CD4-positive, CD25-positive, alpha-beta regulatory T cell (primary cell): Measurements from ENCODE around the gene BRMS1. TPM values are rescaled to one million over a fixed set of nuclear protein-coding genes. Genes with fewer than 3 reads are reported as not detected.
A peak's percentile ranks its signal among the peaks of the same experiment; 100 is the strongest.
"Not testable (repeated sequence)": the region's sequence is repeated elsewhere in the genome, so short reads cannot be mapped to it uniquely, and the experiment has no call there.

Experiments used
- ATAC-seq, 2 donors: fragments of 150-1000 bp; cut with Tn5 transposase; one replicate each; pipeline ENCODE4 v1.10.0; 2021; ENCODE audit warnings: low read depth in 2 of 2, moderate number of reproducible peaks in 2 of 2, moderate library complexity in 1 of 2
- DNase-seq, 3 donors: peaks; one replicate each; pipeline versions ENCODE4 v3.0.0 to v3.0.0-alpha.2; 2012 to 2022; ENCODE audit warnings: mixed read lengths in 1 of 3
- H3K27ac ChIP-seq: one replicate; pipeline ENCODE4 v1.7.0; 2013; ENCODE audit warnings: mild to moderate bottlenecking, low read length; ENCODE audit not compliant: insufficient read depth, poor library complexity, severe bottlenecking
- H3K27me3 ChIP-seq: one replicate; pipeline ENCODE4 v1.7.0; 2013; ENCODE audit warnings: low read length; ENCODE audit not compliant: control insufficient read depth, insufficient read depth
- H3K36me3 ChIP-seq: one replicate; pipeline ENCODE4 v1.7.0; 2013; ENCODE audit warnings: mild to moderate bottlenecking, low read length, moderate library complexity; ENCODE audit not compliant: control insufficient read depth, insufficient read depth
- H3K4me1 ChIP-seq: 2 replicates; pipeline ENCODE4 v1.7.0; 2013; ENCODE audit warnings: mild to moderate bottlenecking, low read length; ENCODE audit not compliant: insufficient read depth, control insufficient read depth, poor library complexity, severe bottlenecking
- H3K4me3 ChIP-seq: one replicate; pipeline ENCODE4 v1.7.0; 2013; ENCODE audit warnings: low read depth, mild to moderate bottlenecking, low read length, moderate library complexity
- H3K9me3 ChIP-seq, 2 experiments: 1 replicate in 1 of 2; 2 replicates in 1 of 2; pipeline ENCODE4 v1.7.0; 2013; ENCODE audit warnings: low read length in 2 of 2, mild to moderate bottlenecking in 1 of 2, moderate library complexity in 1 of 2; ENCODE audit not compliant: control insufficient read depth in 2 of 2
- H3K27ac Mint-ChIP-seq, 3 donors: one replicate each; pipeline ENCODE4 v1.8.0; 2020 to 2022; ENCODE audit warnings: mild to moderate bottlenecking in 3 of 3, mixed read lengths in 3 of 3, moderate library complexity in 2 of 3
- H3K27me3 Mint-ChIP-seq: one replicate; pipeline ENCODE4 v1.8.0; 2022; ENCODE audit warnings: mild to moderate bottlenecking, mixed read lengths
- H3K36me3 Mint-ChIP-seq: one replicate; pipeline ENCODE4 v1.8.0; 2020; ENCODE audit warnings: mixed read lengths
- H3K4me1 Mint-ChIP-seq, 4 donors: one replicate each; pipeline ENCODE4 v1.8.0; 2020 to 2022; ENCODE audit warnings: mixed read lengths in 4 of 4, mild to moderate bottlenecking in 1 of 4
- H3K4me3 Mint-ChIP-seq, 4 donors: one replicate each; pipeline ENCODE4 v1.8.0; 2020 to 2022; ENCODE audit warnings: mild to moderate bottlenecking in 4 of 4, mixed read lengths in 4 of 4, moderate library complexity in 3 of 4
- H3K9me3 Mint-ChIP-seq, 7 donors: one replicate each; pipeline ENCODE4 v1.8.0; 2020 to 2022; ENCODE audit warnings: mixed read lengths in 7 of 7, mild to moderate bottlenecking in 3 of 7, moderate library complexity in 2 of 7
- polyA plus RNA-seq, 4 donors: library from polyadenylated mRNA; unstranded; fragments of 300-500 nt; fragmentation: Illumina TruSeq; gene quantifications; one replicate each; pipeline ENCODE4 v1.2.3, GENCODE V29; 2021
- total RNA-seq: library from RNA; stranded (reverse); gene quantifications from one replicate; pipeline ENCODE4 v1.2.3, GENCODE V29; 2022

The BRMS1 gene
- total and polyA plus RNA-seq, 5 donors from 2014 or later: 53.4 to 90.4 (median 76.1) TPM

DNA sequence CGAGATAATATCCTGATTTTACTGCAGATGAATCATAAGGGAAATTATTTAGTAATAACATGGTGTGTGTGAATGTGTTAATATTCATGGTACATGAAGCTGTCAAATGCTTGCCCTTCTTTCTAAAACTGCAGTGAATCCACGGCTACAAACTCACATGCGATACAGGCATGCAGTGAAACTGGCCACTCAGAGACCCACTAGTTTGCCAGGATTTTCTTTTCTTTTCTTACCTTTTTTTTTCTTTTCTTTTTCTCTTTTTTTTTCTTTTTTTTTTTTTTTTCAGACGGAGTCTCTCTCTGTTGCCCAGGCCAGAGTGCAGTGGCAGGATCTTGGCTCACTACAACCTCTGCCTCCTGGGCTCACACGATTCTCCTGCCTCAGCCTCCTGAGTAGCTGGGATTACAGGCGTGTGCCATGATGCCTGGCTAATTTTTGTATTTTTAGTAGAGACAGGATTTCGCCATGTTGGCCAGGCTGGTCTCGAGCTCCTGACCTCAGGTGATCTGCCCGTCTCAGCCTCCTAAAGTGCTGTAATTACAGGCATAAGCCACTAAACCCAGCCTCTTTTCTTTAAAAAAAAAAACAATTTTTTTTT, 28.9 kb upstream of the BRMS1 start:
- Mint-ChIP-seq H3K4me3 (peak overlapping the region; percentile 5 to 53 (median 22)), H3K4me1 (peaks cover 4 to 19% (median 12%) of the 10 kb centered on the region in 4 donors), H3K27me3 (peaks cover 19% of the 10 kb centered on the region)
- H3K4me3 ChIP-seq, H3K9me3 Mint-ChIP-seq, H3K27ac ChIP-seq, DNase-seq, H3K27me3 ChIP-seq, ATAC-seq, H3K36me3 Mint-ChIP-seq, H3K36me3 ChIP-seq, H3K27ac Mint-ChIP-seq, H3K9me3 ChIP-seq: not testable (repeated sequence)
- H3K4me1 ChIP-seq: peaks cover 19% of the 10 kb centered on the region

DNA sequence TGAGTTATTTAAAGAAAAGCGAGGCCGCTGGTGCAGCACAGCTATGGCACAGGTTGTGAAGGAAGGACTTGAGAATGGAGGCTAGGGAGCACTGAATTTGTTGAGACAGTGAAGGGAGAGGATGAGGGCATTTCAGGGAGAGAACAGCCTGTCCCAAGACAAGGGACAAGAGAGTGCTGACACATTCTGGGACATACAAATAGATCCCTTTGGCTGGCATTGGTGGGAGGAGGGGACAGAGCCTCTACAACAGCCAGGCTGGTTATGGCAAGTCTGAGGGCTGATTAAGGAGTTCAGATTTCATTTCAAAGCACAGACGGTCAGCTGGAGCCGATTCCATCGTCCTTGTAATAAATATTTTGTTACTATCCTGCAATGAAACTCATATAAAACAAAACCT, 28.4 kb upstream of the BRMS1 start:
- H3K27me3 ChIP-seq: no peaks in the 10 kb centered on the region
- H3K9me3 Mint-ChIP-seq: no peaks in the 10 kb centered on the region
- DNase-seq: no peak
- H3K27ac Mint-ChIP-seq: peak overlapping the region in 1 of 3 donors; percentile 76
- peaks cover 4 to 19% (median 12%) of the 10 kb centered on the region in 4 donors for H3K4me1 Mint-ChIP-seq
- no peaks in the 10 kb centered on the region for H3K9me3 ChIP-seq
- H3K36me3 Mint-ChIP-seq: no peaks in the 10 kb centered on the region
- peaks cover 19% of the 10 kb centered on the region for H3K27me3 Mint-ChIP-seq
- H3K4me3 Mint-ChIP-seq: peak overlapping the region; percentile 5 to 28 (median 12)
- no peak overlapping the region for H3K27ac ChIP-seq
- ATAC-seq: no peak
- H3K4me3 ChIP-seq: no peak overlapping the region
- no peaks in the 10 kb centered on the region for H3K36me3 ChIP-seq
- H3K4me1 ChIP-seq: peaks cover 19% of the 10 kb centered on the region

DNA sequence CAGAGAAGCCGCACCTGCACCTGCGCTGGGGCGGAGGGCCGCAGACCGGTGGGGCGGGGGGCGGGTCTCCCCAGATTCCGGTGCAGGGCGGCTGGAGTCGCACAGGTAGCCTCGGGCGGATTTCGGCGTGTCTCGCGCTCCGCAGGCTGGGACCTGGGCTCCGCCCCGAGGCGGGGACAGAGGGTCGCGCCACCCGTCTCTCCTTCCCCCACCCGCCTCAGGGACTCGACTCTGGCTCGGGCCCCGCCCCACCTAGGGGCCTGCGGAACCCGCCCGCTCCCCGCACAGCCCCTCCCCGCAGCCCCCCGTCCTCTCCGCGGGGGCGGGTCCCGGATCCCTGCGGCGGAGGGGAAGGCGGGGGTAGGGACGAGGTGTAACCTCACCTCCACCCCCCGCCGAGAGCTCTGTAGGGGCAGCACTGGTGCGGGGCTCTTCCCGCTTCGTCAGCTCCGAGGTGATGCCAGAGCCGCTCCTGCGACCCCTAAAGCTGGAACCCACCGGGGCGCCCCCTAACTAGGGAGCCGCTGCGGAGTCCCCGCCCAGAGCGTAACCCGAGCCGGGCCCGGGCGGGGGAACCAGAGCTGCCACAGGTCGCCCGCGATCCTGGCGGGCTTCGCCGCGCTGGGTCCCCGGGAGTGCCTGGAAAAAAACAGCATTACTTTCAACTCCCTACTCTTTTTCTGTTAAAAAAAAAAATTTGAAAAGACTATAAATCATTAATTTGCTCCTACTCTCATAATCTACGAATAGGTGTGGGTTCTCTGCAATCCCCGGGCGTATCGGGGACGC, 26.9 kb upstream of the BRMS1 start, which contains the start of gene SLC29A2:
SLC29A2 (minus strand) TSS at position 134 of the 789 bp plus-strand sequence. CDS start 169 bp downstream, outside the sequence.
- Mint-ChIP-seq H3K36me3 (no peaks in the 10 kb centered on the region), H3K4me1 (peaks cover 4 to 19% (median 12%) of the 10 kb centered on the region in 4 donors), H3K4me3 (peak within 1 kb of the TSS; percentile 90 to 97 (median 93)), H3K27me3 (peaks cover 14% of the 10 kb centered on the region), H3K9me3 (no peaks in the 10 kb centered on the region), H3K27ac (peak within 1 kb of the TSS; percentile 66 to 88 (median 82))
- Histone ChIP-seq H3K27me3 (no peaks in the 10 kb centered on the region), H3K4me1 (peaks cover 19% of the 10 kb centered on the region), H3K27ac (peak within 1 kb of the TSS; percentile 68), H3K36me3 (no peaks in the 10 kb centered on the region), H3K9me3 (no peaks in the 10 kb centered on the region), H3K4me3 (peak within 1 kb of the TSS; percentile 76)
- ATAC-seq (peak; percentile 74 to 76), DNase-seq (peak; percentile 70 to 81 (median 72))

DNA sequence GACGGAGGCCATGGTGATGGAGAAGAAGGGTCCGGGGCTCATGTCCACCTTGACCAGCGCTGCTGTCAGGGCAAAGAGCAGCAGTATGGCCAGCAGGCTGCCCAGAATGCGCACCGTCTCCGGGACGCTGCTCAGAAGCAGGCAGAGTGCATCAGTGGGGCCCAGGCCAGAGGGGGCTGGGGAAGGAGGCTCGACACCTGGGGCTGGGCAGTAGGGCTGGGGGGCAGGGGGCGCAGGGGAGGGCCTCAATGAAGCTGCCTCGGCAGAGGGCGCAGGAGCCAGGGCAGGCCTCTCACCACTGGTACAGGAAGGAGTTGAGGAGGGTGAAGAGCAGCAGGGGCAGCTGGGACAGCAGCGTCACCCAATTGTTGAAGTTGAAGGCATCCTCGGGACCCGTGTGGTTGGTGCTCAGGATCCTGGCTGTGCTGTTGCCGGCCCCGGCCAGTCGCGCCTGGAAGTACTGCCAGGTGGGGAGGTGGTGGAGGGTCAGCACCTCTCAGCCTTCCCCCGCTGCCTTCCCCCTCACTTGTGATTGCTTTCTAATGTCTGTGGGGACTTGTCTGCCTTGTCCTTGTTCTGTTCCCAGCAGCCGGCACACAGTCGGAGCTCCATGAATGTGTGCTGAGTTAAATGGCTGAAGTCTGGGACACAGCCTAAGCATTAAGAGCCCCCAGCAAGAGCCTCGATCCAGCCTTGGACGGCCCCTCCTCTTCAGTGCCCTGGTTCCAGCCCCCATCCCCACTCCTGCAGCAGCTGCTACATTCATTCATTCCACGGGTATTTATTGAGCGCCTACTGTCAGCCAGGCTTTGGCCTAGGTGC, 24.4 kb upstream of the BRMS1 start:
- Histone ChIP-seq H3K27me3 (no peaks in the 10 kb centered on the region), H3K9me3 (no peaks in the 10 kb centered on the region), H3K4me3 (no peak overlapping the region), H3K4me1 (peaks cover 19% of the 10 kb centered on the region), H3K27ac (no peak overlapping the region), H3K36me3 (no peaks in the 10 kb centered on the region)
- peaks cover 4 to 19% (median 12%) of the 10 kb centered on the region in 4 donors for H3K4me1 Mint-ChIP-seq
- peak overlapping the region; percentile 61 to 77 (median 66) for H3K4me3 Mint-ChIP-seq
- no peak for DNase-seq
- no peak overlapping the region for H3K27ac Mint-ChIP-seq
- H3K36me3 Mint-ChIP-seq: no peaks in the 10 kb centered on the region
- no peak for ATAC-seq
- H3K9me3 Mint-ChIP-seq: no peaks in the 10 kb centered on the region
- H3K27me3 Mint-ChIP-seq: peaks cover 12% of the 10 kb centered on the region

DNA sequence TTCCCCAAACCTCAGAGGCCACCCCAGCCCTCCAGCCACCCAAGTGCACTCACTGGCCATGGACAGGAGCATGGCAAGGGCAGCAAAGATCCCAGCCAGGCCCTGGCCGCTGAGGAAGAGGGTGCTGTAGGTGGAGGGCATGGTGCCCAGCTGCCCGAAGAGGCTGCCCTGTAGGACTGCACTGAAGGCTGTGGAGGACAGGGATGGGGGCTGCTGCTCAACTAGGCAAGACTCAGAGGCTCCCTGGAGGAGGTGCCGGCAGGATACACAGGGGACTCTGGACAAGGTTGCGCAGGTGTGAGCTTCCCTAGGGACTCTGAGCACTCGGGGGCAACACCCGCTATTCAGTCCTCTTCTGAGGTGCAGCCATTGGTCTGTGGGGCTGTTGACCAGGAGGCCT, 23.6 kb upstream of the BRMS1 start:
- Mint-ChIP-seq H3K36me3 (no peaks in the 10 kb centered on the region), H3K4me1 (peaks cover 4 to 19% (median 12%) of the 10 kb centered on the region in 4 donors), H3K27ac (no peak overlapping the region)

DNA sequence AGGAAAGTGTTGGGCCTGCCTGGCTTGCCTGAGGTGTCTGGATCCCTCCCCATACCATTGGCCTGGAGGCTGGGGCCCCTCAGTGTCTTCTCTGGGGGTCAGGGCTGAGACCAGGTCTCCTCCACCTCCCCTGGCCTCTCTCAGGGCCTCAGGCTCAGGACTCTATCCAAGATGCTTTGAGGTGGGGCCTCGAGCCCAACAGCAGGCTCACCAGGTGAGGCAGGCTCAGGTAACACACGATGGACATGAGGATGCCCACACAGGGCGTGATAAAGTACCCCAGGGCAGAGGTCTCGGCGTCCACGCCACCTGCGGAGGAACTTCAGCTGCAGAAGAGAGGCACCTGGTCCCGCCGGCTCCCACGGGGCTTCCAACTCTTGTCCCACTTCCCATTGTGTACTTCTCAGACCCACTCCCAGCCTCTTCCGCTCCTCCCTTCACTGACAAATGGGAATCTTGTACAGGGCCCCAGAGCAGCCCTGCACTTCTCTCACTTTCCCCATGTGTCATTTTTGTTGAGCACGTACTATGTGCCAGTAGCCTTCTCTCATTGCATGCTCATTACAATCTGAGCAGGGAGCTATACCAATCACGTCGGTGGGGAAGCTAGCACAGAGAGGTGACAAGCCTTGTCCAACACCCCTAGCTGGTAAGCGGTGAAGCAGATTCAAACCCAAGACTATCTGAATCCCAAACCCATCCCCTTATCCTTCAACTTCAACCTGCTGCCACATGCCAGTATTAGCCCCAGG, 22.8 kb upstream of the BRMS1 start:
- Histone ChIP-seq H3K27ac (no peak overlapping the region), H3K4me1 (peaks cover 19% of the 10 kb centered on the region), H3K27me3 (no peaks in the 10 kb centered on the region), H3K4me3 (no peak overlapping the region), H3K9me3 (no peaks in the 10 kb centered on the region), H3K36me3 (no peaks in the 10 kb centered on the region)
- H3K9me3 Mint-ChIP-seq: no peaks in the 10 kb centered on the region
- ATAC-seq: no peak
- no peaks in the 10 kb centered on the region for H3K36me3 Mint-ChIP-seq
- H3K4me1 Mint-ChIP-seq: peaks cover 4 to 18% (median 10%) of the 10 kb centered on the region in 4 donors
- DNase-seq: no peak
- H3K4me3 Mint-ChIP-seq: no peak overlapping the region
- H3K27me3 Mint-ChIP-seq: peaks cover 5% of the 10 kb centered on the region
- H3K27ac Mint-ChIP-seq: peak overlapping the region in 1 of 3 donors; percentile 55

More for the DNA sequence above, 23.6 kb upstream of the BRMS1 start:
- no peaks in the 10 kb centered on the region for H3K27me3 ChIP-seq
- peaks cover 19% of the 10 kb centered on the region for H3K4me1 ChIP-seq
- ATAC-seq (no peak), DNase-seq (no peak)
- Mint-ChIP-seq H3K9me3 (no peaks in the 10 kb centered on the region), H3K27me3 (peaks cover 12% of the 10 kb centered on the region), H3K4me3 (peak overlapping the region in 1 of 4 donors; percentile 67)
- no peaks in the 10 kb centered on the region for H3K36me3 ChIP-seq
- no peaks in the 10 kb centered on the region for H3K9me3 ChIP-seq
- no peak overlapping the region for H3K27ac ChIP-seq
- no peak overlapping the region for H3K4me3 ChIP-seq
